NB4 (cell line): ENCODE results near the gene MSN.

Experiments
- CTCF ChIP-seq: IDR thresholded peaks from one replicate; pipeline ENCODE4 v1.5.1; 2012; ENCODE audit warnings: low read depth, low read length
- MAX ChIP-seq: IDR thresholded peaks from 2 replicates; pipeline ENCODE4 v1.6.1; 2011; ENCODE audit warnings: low read depth, low read length
- POLR2A ChIP-seq: IDR thresholded peaks from 2 replicates; pipeline ENCODE4 v1.6.1; 2011; ENCODE audit warnings: mild to moderate bottlenecking; ENCODE audit not compliant: insufficient read length; ENCODE audit errors: extremely low read depth

- TF ChIP-seq CTCF (no peak), POLR2A (no peak), MAX (no peak)
These were observed 14.4 kb downstream of the MSN start for GRCh38 chrX:65681810-65682209.
